Gastroesophageal sphincter (tissue), 3 donors: Measurements from ENCODE around the gene SLC38A1.

Experiments used
- CTCF ChIP-seq, 4 experiments: fragments of 200-600 bp in 2 of 4; fragments of 450-650 bp in 2 of 4; sonication (generic) in 1 of 4; IDR thresholded peaks; one replicate each; pipeline ENCODE4 v1.5.1; 2017 to 2019; ENCODE audit warnings: antibody characterized with exemption in 4 of 4, mild to moderate bottlenecking in 2 of 4, moderate library complexity in 2 of 4
- EP300 ChIP-seq: sonication (generic); formaldehyde crosslinking; IDR thresholded peaks from one replicate; pipeline ENCODE4 v1.6.1; 2017; ENCODE audit warnings: antibody characterized with exemption, mild to moderate bottlenecking
- POLR2A ChIP-seq, 2 donors: fragments of 450-650 bp; IDR thresholded peaks; one replicate each; pipeline ENCODE4 v1.6.1; 2017; ENCODE audit warnings: antibody characterized with exemption in 2 of 2, mild to moderate bottlenecking in 2 of 2, moderate library complexity in 1 of 2
- POLR2AphosphoS5 ChIP-seq: sonication (generic); formaldehyde crosslinking; IDR thresholded peaks from one replicate; pipeline ENCODE4 v1.6.1; 2017; ENCODE audit warnings: antibody characterized with exemption

DNA sequence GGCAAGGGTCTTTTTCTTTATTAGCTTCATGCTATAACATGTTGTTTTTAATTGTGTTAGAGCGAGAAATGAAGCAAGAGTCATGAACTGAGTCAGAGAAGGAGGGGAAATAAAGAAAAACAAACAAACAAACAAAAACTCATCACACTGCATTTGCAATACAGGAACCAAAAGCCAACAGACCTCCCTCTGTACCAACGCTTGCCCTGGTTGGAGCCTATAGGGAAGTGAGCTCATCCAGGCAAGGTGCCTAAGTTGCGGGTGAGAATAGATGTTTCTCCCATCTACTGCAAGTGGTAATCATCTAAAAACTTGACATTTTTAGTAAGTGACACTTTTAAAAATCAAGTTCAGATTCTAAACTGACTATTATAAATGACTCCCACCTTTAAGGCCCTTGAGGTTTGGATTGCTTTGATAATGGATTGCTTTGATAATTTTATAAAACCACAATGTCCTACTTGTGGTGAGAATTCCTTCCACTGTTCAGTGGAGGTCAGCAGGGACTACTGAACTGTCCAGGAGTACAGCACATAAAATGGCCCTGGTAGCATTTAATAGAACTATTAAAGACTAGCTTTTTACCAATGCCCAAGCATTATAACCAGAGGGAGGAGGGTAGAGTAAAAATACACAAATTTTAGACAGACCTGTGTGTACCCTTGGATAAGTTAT lies 31.3 kb downstream of the SLC38A1 start:
- no peak for TF ChIP-seq CTCF (IDR thresholded peaks at IDR 0.05)
- TF ChIP-seq POLR2A (IDR thresholded peaks at IDR 0.05) = no peak
- TF ChIP-seq POLR2AphosphoS5 = no peak
- TF ChIP-seq EP300 = no peak
